ENCODE results near the gene EIF5B. TPM values are rescaled to one million over a fixed set of nuclear protein-coding genes. Genes with fewer than 3 reads are reported as not detected.

The EIF5B gene
- total RNA-seq, 1 experiment from 2014 or later, result 78.7 TPM

DNA sequence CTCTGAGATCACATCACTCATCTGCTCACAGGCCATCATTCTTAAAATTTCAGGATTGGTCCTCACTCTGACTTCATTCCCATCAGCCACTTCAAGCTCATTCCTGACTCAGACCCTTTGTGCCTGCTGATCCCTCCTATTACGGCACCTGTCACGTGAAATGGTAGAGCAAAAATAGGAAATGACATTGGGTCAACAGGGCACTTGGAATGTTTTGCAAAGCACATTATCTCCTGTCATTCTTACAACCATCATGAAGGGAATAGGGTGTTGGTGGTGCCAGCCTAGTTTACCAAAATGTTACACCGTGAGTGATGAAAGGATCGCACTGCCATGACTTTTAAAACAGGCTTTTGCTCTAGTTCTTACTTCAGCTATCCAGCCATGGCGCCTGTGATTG, 61.1 kb downstream of the EIF5B start:
- peaks cover 95% of the 10 kb centered on the region for H3K36me3 ChIP-seq (ENCODE audit: insufficient read depth, low read length, poor library complexity, severe bottlenecking)
- intact Hi-C loops (cut with micrococcal nuclease; ENCODE audit: unreplicated experiment), result no loop called here
- TF ChIP-seq EZH2 (IDR thresholded peaks at IDR 0.05; ENCODE audit: borderline replicate concordance, low read depth, low read length, poor library complexity, severe bottlenecking), result no peak
- TF ChIP-seq, protein P1, sequence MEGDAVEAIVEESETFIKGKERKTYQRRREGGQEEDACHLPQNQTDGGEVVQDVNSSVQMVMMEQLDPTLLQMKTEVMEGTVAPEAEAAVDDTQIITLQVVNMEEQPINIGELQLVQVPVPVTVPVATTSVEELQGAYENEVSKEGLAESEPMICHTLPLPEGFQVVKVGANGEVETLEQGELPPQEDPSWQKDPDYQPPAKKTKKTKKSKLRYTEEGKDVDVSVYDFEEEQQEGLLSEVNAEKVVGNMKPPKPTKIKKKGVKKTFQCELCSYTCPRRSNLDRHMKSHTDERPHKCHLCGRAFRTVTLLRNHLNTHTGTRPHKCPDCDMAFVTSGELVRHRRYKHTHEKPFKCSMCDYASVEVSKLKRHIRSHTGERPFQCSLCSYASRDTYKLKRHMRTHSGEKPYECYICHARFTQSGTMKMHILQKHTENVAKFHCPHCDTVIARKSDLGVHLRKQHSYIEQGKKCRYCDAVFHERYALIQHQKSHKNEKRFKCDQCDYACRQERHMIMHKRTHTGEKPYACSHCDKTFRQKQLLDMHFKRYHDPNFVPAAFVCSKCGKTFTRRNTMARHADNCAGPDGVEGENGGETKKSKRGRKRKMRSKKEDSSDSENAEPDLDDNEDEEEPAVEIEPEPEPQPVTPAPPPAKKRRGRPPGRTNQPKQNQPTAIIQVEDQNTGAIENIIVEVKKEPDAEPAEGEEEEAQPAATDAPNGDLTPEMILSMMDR (conservative IDR thresholded peaks at IDR 0.05; ENCODE audit: low read depth, low read length), result no peak
- ChIA-PET CTCF (interaction anchor here (0.6 kb wide), 1 partner anchor 56 kb away, joined by 4 read pairs; no protein-coding TSS in a partner anchor), POLR2A (ENCODE audit: low non-redundant PET) (no interaction called here)
- no peak overlapping the region for H3K4me3 ChIP-seq (ENCODE audit: low read depth, low read length, poor library complexity, severe bottlenecking)
- DNase-seq (ENCODE audit: low spot score), result no peak
- no peak overlapping the region for H3K27ac ChIP-seq (ENCODE audit: low read depth, low read length, poor library complexity, severe bottlenecking)
- no TSS peak for BruUV-seq (replicated peaks)
- H3K27me3 ChIP-seq (replicated peaks; ENCODE audit: insufficient read depth, low read depth, low read length, poor library complexity), result no peaks in the 10 kb centered on the region
- no peaks in the 10 kb centered on the region for H3K4me1 ChIP-seq (ENCODE audit: insufficient read depth, low read length, poor library complexity, severe bottlenecking)
- H3K9me3 ChIP-seq (ENCODE audit: low read depth, low read length, poor library complexity, severe bottlenecking), result no peaks in the 10 kb centered on the region

DNA sequence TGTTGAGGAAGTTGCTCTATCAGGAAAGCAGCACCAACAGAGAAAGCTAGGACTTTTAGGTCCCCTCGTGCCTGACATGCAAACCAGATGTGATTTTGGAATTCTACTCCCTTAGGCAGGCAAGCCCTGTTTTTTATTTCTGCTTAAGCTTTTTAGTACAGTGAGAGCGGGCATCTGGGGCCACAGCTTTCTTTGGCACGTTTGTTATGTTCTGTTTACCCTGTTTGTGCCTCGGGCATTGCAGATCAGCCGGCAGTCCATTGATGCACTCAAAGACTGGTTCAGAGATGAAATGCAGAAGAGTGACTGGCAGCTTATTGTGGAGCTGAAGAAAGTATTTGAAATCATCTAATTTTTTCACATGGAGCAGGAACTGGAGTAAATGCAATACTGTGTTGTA, 61.9 kb downstream of the EIF5B start:
- Histone ChIP-seq H3K27ac (ENCODE audit: low read depth, low read length, poor library complexity, severe bottlenecking) (no peak overlapping the region), H3K27me3 (replicated peaks; ENCODE audit: insufficient read depth, low read depth, low read length, poor library complexity) (no peaks in the 10 kb centered on the region), H3K4me3 (ENCODE audit: low read depth, low read length, poor library complexity, severe bottlenecking) (no peak overlapping the region), H3K4me1 (ENCODE audit: insufficient read depth, low read length, poor library complexity, severe bottlenecking) (no peaks in the 10 kb centered on the region), H3K9me3 (ENCODE audit: low read depth, low read length, poor library complexity, severe bottlenecking) (no peaks in the 10 kb centered on the region), H3K36me3 (ENCODE audit: insufficient read depth, low read length, poor library complexity, severe bottlenecking) (peaks cover 96% of the 10 kb centered on the region)
- no TSS peak for BruUV-seq (replicated peaks)
- no peak for DNase-seq (ENCODE audit: low spot score)
- intact Hi-C loops (cut with micrococcal nuclease; ENCODE audit: unreplicated experiment), result no loop called here
- ChIA-PET POLR2A (ENCODE audit: low non-redundant PET) (no interaction called here), CTCF (no interaction called here)
- TF ChIP-seq EZH2 (IDR thresholded peaks at IDR 0.05; ENCODE audit: borderline replicate concordance, low read depth, low read length, poor library complexity, severe bottlenecking), result no peak
- TF ChIP-seq, protein P1 (conservative IDR thresholded peaks at IDR 0.05; ENCODE audit: low read depth, low read length), result no peak

DNA sequence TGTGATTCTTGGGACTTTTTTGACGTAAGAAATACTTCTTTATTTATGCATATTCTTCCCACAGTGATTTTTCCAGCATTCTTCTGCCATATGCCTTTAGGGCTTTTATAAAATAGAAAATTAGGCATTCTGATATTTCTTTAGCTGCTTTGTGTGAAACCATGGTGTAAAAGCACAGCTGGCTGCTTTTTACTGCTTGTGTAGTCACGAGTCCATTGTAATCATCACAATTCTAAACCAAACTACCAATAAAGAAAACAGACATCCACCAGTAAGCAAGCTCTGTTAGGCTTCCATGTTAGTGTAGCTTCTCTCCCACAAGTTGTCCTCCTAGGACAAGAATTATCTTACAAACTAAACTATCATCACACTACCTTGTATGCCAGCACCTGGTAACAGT, 62.6 kb downstream of the EIF5B start:
- intact Hi-C loops (cut with micrococcal nuclease; ENCODE audit: unreplicated experiment), result no loop called here
- H3K27ac ChIP-seq (ENCODE audit: low read depth, low read length, poor library complexity, severe bottlenecking), result no peak overlapping the region
- CTCF ChIA-PET, result no interaction called here
- POLR2A ChIA-PET (ENCODE audit: low non-redundant PET), result no interaction called here
- no peaks in the 10 kb centered on the region for H3K27me3 ChIP-seq (replicated peaks; ENCODE audit: insufficient read depth, low read depth, low read length, poor library complexity)
- TF ChIP-seq, protein P1 (conservative IDR thresholded peaks at IDR 0.05; ENCODE audit: low read depth, low read length), result no peak
- no peak for TF ChIP-seq EZH2 (IDR thresholded peaks at IDR 0.05; ENCODE audit: borderline replicate concordance, low read depth, low read length, poor library complexity, severe bottlenecking)
- H3K9me3 ChIP-seq (ENCODE audit: low read depth, low read length, poor library complexity, severe bottlenecking), result no peaks in the 10 kb centered on the region
- H3K4me1 ChIP-seq (ENCODE audit: insufficient read depth, low read length, poor library complexity, severe bottlenecking), result no peaks in the 10 kb centered on the region
- peaks cover 96% of the 10 kb centered on the region for H3K36me3 ChIP-seq (ENCODE audit: insufficient read depth, low read length, poor library complexity, severe bottlenecking)
- no peak overlapping the region for H3K4me3 ChIP-seq (ENCODE audit: low read depth, low read length, poor library complexity, severe bottlenecking)
- no TSS peak for BruUV-seq (replicated peaks)
- no peak for DNase-seq (ENCODE audit: low spot score)
